KMS-11 (cell line): ENCODE data around the gene BAZ2B.

ENCODE experiments used
- H2AFZ ChIP-seq: fragments of 200-600 bp; sonication (generic); 2 replicates; pipeline ENCODE4 v1.6.1; 2016; ENCODE audit warnings: antibody characterized with exemption, mixed run types, low read depth
- H3K27ac ChIP-seq: fragments of 200-600 bp; sonication (generic); 2 replicates; pipeline ENCODE4 v1.6.1; 2016; ENCODE audit warnings: mild to moderate bottlenecking, mixed run types
- H3K27me3 ChIP-seq: fragments of 200-600 bp; sonication (generic); 2 replicates; pipeline ENCODE4 v1.6.1; 2017; ENCODE audit warnings: mild to moderate bottlenecking, low read depth, mixed run types, moderate library complexity; ENCODE audit not compliant: insufficient read depth
- H3K36me3 ChIP-seq: fragments of 200-600 bp; sonication (generic); 2 replicates; pipeline ENCODE4 v1.6.1; 2017; ENCODE audit warnings: mild to moderate bottlenecking, mixed run types; ENCODE audit not compliant: insufficient read depth
- H3K4me1 ChIP-seq: fragments of 200-600 bp; sonication (generic); 2 replicates; pipeline ENCODE4 v1.6.1; 2016; ENCODE audit warnings: mild to moderate bottlenecking, low read depth, mixed run types; ENCODE audit not compliant: poor library complexity, severe bottlenecking
- H3K4me2 ChIP-seq: fragments of 200-600 bp; sonication (generic); 2 replicates; pipeline ENCODE4 v1.7.0; 2016; ENCODE audit warnings: mild to moderate bottlenecking, mixed run types
- H3K4me3 ChIP-seq: fragments of 200-600 bp; sonication (generic); IDR thresholded peaks from 2 replicates; pipeline ENCODE4 v1.6.1; 2017; ENCODE audit warnings: low read depth, low read length, mixed read lengths; ENCODE audit not compliant: insufficient read depth
- H3K79me2 ChIP-seq: fragments of 200-600 bp; sonication (generic); 2 replicates; pipeline ENCODE4 v1.6.1; 2016; ENCODE audit warnings: low read depth, mixed run types; ENCODE audit not compliant: insufficient read depth
- H3K9ac ChIP-seq: fragments of 200-600 bp; sonication (generic); 2 replicates; pipeline ENCODE4 v1.6.1; 2016; ENCODE audit warnings: mild to moderate bottlenecking, mixed run types
- H4K20me1 ChIP-seq: fragments of 200-600 bp; sonication (generic); 2 replicates; pipeline ENCODE4 v1.6.1; 2016; ENCODE audit warnings: mild to moderate bottlenecking, mixed run types; ENCODE audit not compliant: insufficient read depth
- CTCF ChIP-seq: fragments of 200-600 bp; sonication (generic); conservative IDR thresholded peaks from 2 replicates; pipeline ENCODE4 v1.6.1; 2017; ENCODE audit warnings: low read depth, mild to moderate bottlenecking, antibody characterized with exemption, low read length, moderate library complexity, mixed read lengths

BAZ2B gene

DNA sequence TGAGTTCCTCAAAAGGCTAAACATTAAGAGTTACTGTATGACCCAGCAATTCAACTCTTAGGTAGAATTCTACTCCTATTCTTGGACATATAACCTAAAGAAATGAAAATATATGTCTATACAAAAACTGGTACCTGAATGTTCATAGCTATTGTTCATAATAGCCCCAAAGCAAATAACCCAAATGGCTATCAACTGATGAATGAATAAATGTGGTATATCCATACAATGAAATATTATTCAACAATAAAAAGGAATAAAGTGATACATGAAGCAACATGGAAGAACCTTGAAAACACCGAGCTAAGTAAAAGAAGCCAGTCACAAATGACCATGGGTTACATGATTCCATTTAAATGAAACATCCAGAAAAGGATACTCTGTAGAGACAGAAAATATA lies 114.6 kb downstream of the BAZ2B start:
- TF ChIP-seq CTCF, result no peak
- Histone ChIP-seq H3K36me3 (no peaks in the 10 kb centered on the region), H2AFZ (no peak overlapping the region), H3K27ac (no peak overlapping the region), H3K9ac (no peak overlapping the region), H3K4me2 (no peak overlapping the region), H3K4me3 (no peak overlapping the region), H4K20me1 (no peaks in the 10 kb centered on the region), H3K27me3 (no peaks in the 10 kb centered on the region), H3K4me1 (peaks cover 6% of the 10 kb centered on the region), H3K79me2 (no peaks in the 10 kb centered on the region)

GRCh38 chr2:159497847-159498246 lies 118.5 kb downstream of the BAZ2B start:
- no peaks in the 10 kb centered on the region for H3K36me3 ChIP-seq
- no peaks in the 10 kb centered on the region for H3K79me2 ChIP-seq
- no peak for TF ChIP-seq CTCF
- H3K4me3 ChIP-seq, result no peak overlapping the region
- peaks cover 6% of the 10 kb centered on the region for H3K4me1 ChIP-seq
- no peaks in the 10 kb centered on the region for H4K20me1 ChIP-seq
- H2AFZ ChIP-seq, result no peak overlapping the region
- H3K27ac ChIP-seq, result no peak overlapping the region
- no peaks in the 10 kb centered on the region for H3K27me3 ChIP-seq
- H3K9ac ChIP-seq, result no peak overlapping the region
- H3K4me2 ChIP-seq, result no peak overlapping the region

- no peak overlapping the region for H3K4me3 ChIP-seq
- no peaks in the 10 kb centered on the region for H3K36me3 ChIP-seq
- peaks cover 6% of the 10 kb centered on the region for H3K4me1 ChIP-seq
- no peak overlapping the region for H3K27ac ChIP-seq
- H4K20me1 ChIP-seq, result no peaks in the 10 kb centered on the region
- no peak for TF ChIP-seq CTCF
- no peak overlapping the region for H3K9ac ChIP-seq
- H3K27me3 ChIP-seq, result no peaks in the 10 kb centered on the region
- H3K4me2 ChIP-seq, result no peak overlapping the region
- H3K79me2 ChIP-seq, result no peaks in the 10 kb centered on the region
- no peak overlapping the region for H2AFZ ChIP-seq
Measured at GRCh38 chr2:159497256-159497655, 119.1 kb downstream of the BAZ2B start.

DNA sequence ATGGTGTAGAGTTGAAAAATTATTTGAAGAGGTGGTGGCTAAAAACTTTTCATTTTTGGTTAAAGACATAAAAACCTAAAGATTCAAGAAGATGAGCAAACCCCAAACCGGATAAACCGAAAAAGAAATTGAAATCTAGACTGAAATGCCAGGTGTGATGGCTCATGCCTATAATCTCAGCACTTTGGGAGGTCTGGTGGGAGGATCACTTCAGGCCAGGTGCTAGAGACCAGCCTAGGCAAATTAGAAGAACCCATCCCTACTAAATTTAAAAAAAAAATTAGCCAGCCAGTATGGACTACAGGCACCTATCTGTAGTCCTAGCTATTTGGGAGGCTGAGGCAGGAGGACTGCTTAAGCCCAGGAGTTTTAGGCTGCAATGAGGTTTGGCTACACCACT lies 126.9 kb downstream of the BAZ2B start:
- Histone ChIP-seq H3K27me3 (no peaks in the 10 kb centered on the region), H3K27ac (no peak overlapping the region), H3K79me2 (no peaks in the 10 kb centered on the region), H3K4me2 (no peak overlapping the region), H2AFZ (no peak overlapping the region), H3K9ac (no peak overlapping the region), H3K4me1 (peaks cover 3% of the 10 kb centered on the region), H3K36me3 (no peaks in the 10 kb centered on the region), H3K4me3 (no peak overlapping the region), H4K20me1 (no peaks in the 10 kb centered on the region)
- no peak for TF ChIP-seq CTCF

DNA sequence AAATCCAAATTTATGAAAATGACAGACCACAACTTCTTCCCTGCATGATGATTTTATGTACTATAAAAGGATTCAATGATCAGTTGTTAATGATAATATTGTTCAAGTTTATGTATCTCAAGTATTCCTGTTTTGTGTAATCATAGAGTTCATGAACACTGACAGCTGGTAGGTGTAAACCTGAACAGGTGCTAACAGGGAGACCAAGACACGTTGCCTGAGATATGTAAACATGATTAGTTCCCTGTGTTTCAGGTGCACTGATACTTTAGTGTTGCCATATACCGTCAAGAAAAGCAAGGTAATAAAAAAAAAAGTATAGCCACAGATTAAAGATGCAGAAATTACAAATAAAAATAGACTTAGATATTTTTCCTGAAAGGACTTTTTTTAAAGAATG lies 131.8 kb downstream of the BAZ2B start:
- no peak overlapping the region for H3K27ac ChIP-seq
- H3K36me3 ChIP-seq, result no peaks in the 10 kb centered on the region
- no peaks in the 10 kb centered on the region for H3K27me3 ChIP-seq
- H3K4me3 ChIP-seq, result no peak overlapping the region
- H3K4me2 ChIP-seq, result no peak overlapping the region
- peaks cover 3% of the 10 kb centered on the region for H3K4me1 ChIP-seq
- H4K20me1 ChIP-seq, result no peaks in the 10 kb centered on the region
- H2AFZ ChIP-seq, result no peak overlapping the region
- H3K9ac ChIP-seq, result no peak overlapping the region
- H3K79me2 ChIP-seq, result no peaks in the 10 kb centered on the region
- no peak for TF ChIP-seq CTCF
